Colonic mucosa (tissue), 4 donors: ENCODE measurements around the gene AP1B1. TPM values are rescaled to one million over a fixed set of nuclear protein-coding genes. Genes with fewer than 3 reads are reported as not detected.

Source experiments
- DNase-seq: peaks from one replicate; pipeline ENCODE4 v3.0.0-alpha.2; 2020
- H3K27ac ChIP-seq: fragments of 200-600 bp; one replicate; pipeline ENCODE4 v1.8.0; 2021
- H3K27me3 ChIP-seq: fragments of 200-600 bp; one replicate; pipeline ENCODE4 v1.8.0; 2021
- H3K36me3 ChIP-seq: fragments of 200-600 bp; one replicate; pipeline ENCODE4 v1.8.0; 2021
- H3K4me1 ChIP-seq: fragments of 200-600 bp; one replicate; pipeline ENCODE4 v1.8.0; 2021; ENCODE audit warnings: mild to moderate bottlenecking
- H3K4me3 ChIP-seq: fragments of 200-600 bp; one replicate; pipeline ENCODE4 v1.8.0; 2021
- H3K9ac ChIP-seq, 2 donors: one replicate each; pipeline ENCODE4 v1.7.0; 2013; ENCODE audit warnings: control low read depth in 2 of 2, low read depth in 2 of 2, low read length in 2 of 2
- H3K9me3 ChIP-seq: fragments of 200-600 bp; one replicate; pipeline ENCODE4 v1.8.0; 2021
- CTCF ChIP-seq: fragments of 200-600 bp; IDR thresholded peaks from one replicate; pipeline ENCODE4 v1.8.0; 2022; ENCODE audit warnings: antibody characterized with exemption, mild to moderate bottlenecking
- intact Hi-C: fragments of 100-400 bp; cut with DNase I; formaldehyde crosslinking; loops from one replicate; pipeline ENCODE4 v1.14.1; 2022
- total RNA-seq, 2 donors: library from RNA; stranded (reverse); fragmentation: NEBNext Ultra II Directional in 1 of 2; extraction: Animal tissue kit (Norgen Biotek cat#: 25700) in 1 of 2; gene quantifications; one replicate each; pipeline ENCODE4 v1.2.1, GENCODE V29; 2021
- donor health status: healthy.
- donor health status: DM: no; HTN: no; CAD: no.
- donor health status: DM: no; HTN: no; CAD: no.

The AP1B1 gene
- total RNA-seq, 2 donors from 2014 or later = 90.4 to 120 TPM

GRCh38 chr22:29328566-29329500 is 59.5 kb downstream of the AP1B1 start:
- intact Hi-C loops = no loop called here
- Histone ChIP-seq H3K9ac (no peak overlapping the region), H3K4me3 (no peak overlapping the region), H3K27ac (no peak overlapping the region), H3K4me1 (no peaks in the 10 kb centered on the region), H3K27me3 (no peaks in the 10 kb centered on the region), H3K36me3 (peaks cover 7% of the 10 kb centered on the region), H3K9me3 (no peaks in the 10 kb centered on the region)
- no peak for DNase-seq
- TF ChIP-seq CTCF = no peak

DNA sequence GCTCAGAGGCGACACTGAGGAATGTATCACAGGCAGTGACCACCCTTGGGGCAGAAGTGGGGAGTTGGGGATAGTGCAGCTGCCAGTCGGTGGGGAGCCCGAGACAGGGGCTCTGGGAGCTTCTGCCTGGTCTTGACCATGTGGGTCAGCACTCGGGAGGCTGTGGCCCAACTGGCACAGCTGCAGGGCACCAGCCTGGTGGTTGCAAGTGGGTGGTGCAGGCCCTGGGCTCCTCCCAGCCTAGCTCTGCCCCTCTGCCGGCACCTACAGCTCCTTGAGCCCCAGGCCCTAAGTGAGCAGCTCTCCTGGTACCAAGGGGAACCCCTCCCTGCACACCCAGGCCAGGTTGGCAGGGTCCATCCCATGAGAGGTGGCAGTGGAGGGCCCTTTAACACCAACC is 60.3 kb downstream of the AP1B1 start:
- Histone ChIP-seq H3K27ac (no peak overlapping the region), H3K4me1 (no peaks in the 10 kb centered on the region), H3K9ac (no peak overlapping the region), H3K9me3 (no peaks in the 10 kb centered on the region), H3K36me3 (peaks cover 7% of the 10 kb centered on the region), H3K4me3 (no peak overlapping the region), H3K27me3 (no peaks in the 10 kb centered on the region)
- TF ChIP-seq CTCF = no peak
- intact Hi-C loops = no loop called here
- no peak for DNase-seq

GRCh38 chr22:29327089-29327764 is 61.1 kb downstream of the AP1B1 start:
- Histone ChIP-seq H3K9me3 (no peaks in the 10 kb centered on the region), H3K9ac (no peak overlapping the region), H3K27me3 (no peaks in the 10 kb centered on the region), H3K4me1 (no peaks in the 10 kb centered on the region), H3K27ac (no peak overlapping the region), H3K4me3 (no peak overlapping the region), H3K36me3 (peaks cover 7% of the 10 kb centered on the region)
- no peak for TF ChIP-seq CTCF
- DNase-seq = no peak
- intact Hi-C loops = no loop called here

GRCh38 chr22:29326481-29326880 is 61.9 kb downstream of the AP1B1 start:
- no peaks in the 10 kb centered on the region for H3K27me3 ChIP-seq
- no peaks in the 10 kb centered on the region for H3K4me1 ChIP-seq
- DNase-seq = no peak
- no peak overlapping the region for H3K9ac ChIP-seq
- H3K9me3 ChIP-seq = no peaks in the 10 kb centered on the region
- peaks cover 7% of the 10 kb centered on the region for H3K36me3 ChIP-seq
- intact Hi-C loops = no loop called here
- H3K27ac ChIP-seq = no peak overlapping the region
- no peak for TF ChIP-seq CTCF
- H3K4me3 ChIP-seq = no peak overlapping the region

DNA sequence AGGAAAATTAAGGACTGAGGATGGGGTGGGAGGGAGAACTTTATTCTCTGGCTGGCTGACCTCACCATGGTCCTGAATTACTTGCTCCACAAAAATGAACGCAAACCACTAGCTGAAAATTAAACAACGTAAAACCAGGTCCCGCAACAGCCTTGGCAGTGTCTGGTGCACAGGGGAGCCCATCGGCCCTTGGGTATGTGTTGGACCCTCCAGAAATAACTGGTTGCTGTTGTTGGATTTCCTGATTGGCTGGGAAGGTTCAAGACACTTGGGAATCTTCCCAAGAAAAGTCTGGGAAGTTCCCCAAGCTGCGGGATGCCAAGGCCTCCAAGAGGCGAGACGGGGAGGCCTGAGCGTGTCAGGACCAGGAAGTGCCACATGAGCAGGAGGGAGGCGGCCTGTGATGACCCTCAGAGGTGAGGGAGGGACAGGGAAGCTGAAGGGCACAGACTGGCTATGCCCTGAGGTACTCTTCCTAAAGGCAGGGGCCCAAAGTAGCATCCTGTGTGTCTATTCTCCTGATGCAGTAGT is 62.5 kb downstream of the AP1B1 start:
- TF ChIP-seq CTCF = no peak
- no peaks in the 10 kb centered on the region for H3K9me3 ChIP-seq
- peaks cover 7% of the 10 kb centered on the region for H3K36me3 ChIP-seq
- intact Hi-C loops = no loop called here
- no peaks in the 10 kb centered on the region for H3K27me3 ChIP-seq
- H3K4me1 ChIP-seq = no peaks in the 10 kb centered on the region
- no peak overlapping the region for H3K27ac ChIP-seq
- H3K9ac ChIP-seq = no peak overlapping the region
- no peak for DNase-seq
- no peak overlapping the region for H3K4me3 ChIP-seq
